Activated T-cell treated with anti-CD3 and anti-CD28 coated beads for 24 hours (primary cell): ENCODE results near the gene CXCR4.
"Not testable (repeated sequence)": the region's sequence is repeated elsewhere in the genome, so short reads cannot be mapped to it uniquely, and the experiment has no call there.

Source experiments
- DNase-seq: peaks from one replicate; pipeline ENCODE4 v3.0.0-alpha.2; 2020; ENCODE audit warnings: low read depth

Gene CXCR4

DNA sequence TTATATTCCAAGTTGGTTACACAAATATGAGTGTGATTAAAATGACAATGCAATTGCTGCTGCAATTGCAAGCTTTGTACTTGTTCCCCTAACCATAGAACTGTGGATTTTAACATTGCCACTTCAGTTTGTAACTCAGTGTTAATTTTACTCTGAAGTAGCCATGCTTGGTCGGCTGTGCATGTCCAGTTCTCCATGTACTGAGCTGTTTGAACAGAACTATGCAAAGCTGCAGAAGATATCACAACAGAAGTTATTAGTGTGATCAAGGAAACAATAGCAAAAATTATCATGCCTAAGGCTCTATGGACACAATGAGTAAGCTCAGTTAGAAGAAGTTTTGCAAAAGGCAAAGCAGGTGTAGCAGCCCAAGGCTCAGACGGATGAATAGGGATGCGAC is 45.3 kb downstream of the CXCR4 start:
- DNase-seq: no peak

DNA sequence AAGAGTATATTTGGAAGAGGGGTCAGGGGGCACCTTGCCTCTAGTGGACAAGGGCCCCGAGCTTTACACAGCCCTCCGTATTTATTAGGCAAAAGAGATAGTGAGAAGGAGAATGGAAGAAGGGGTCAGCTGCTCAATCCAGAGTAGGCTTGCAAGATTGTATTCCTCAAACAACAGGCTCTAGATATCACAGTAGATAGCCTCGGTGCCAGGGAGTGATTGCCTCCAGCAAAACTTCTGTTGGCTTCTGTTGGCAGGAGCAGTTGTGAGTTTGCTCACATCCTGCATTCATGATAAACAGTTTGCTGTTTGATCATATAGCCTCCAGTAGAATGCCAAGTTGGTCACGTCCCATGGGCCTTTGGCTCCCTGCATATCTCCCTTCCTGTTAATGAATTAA is 46.1 kb downstream of the CXCR4 start:
- not testable (repeated sequence) for DNase-seq

DNA sequence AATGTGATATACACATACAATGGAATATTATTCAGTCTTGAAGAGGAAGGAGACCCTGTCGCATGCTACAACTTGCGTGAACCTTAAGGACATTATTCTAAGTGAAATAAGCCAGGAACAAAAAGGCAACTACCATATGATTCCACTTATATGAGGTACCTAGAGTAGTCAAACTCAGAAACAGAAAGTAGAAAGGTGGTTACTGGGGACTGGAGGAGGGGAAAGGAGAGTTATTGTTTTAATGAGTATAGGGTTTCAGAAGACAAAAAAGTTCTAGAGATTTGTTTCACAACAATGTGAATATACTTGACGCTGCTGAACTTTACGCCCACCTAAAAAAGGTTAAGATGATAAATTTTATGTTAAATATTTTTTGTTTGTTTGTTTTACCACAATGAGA is 47.0 kb downstream of the CXCR4 start:
- DNase-seq: no peak

DNA sequence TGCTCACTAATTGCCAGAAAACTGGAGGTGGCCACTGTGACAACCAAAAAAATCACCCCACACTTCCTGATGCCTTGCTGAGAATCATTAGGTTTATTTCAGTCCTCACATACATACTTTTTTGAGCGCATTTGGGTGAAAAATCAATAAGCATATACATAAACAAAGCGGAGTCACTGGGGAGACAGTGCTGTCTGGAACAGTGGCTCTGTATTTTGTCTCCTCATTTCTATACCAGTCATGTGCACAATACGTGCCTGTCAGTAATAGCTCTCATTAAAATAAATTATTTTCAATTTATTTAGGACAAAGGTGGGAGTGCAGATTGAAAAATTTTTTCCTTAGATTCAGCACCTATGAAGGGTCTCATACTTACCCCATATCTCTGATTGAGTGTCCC is 48.2 kb downstream of the CXCR4 start:
- no peak for DNase-seq

DNA sequence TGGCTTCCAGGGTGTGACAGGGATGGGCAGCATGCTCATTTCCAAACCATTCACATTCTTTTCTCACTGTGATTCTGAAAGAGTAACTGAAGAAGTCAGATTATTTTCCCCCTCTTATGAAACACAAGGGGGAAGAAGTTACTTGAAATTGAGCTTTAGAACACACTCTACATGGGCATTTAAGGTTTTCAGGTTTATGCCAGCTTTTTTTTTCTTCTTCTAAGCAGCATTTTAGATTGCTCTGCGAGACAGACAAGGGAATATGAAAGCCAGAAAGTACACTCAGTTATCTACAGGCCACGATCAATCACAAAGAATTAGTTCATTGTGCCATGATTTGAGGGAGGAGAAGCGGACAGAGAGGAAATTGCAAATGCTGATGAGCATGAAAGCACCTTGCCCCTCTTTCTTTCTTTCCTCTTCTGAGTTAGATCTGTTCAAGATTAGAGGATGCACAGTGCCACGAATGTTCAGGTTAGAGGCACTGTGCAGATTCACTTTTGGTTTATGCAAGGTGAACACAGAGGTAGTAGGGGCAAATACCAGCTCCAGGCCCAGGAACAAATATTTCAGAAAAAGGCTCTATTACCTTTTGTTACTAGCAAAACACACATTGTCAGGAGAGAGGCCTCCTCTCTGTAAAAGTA is 49.2 kb downstream of the CXCR4 start:
- no peak for DNase-seq

DNA sequence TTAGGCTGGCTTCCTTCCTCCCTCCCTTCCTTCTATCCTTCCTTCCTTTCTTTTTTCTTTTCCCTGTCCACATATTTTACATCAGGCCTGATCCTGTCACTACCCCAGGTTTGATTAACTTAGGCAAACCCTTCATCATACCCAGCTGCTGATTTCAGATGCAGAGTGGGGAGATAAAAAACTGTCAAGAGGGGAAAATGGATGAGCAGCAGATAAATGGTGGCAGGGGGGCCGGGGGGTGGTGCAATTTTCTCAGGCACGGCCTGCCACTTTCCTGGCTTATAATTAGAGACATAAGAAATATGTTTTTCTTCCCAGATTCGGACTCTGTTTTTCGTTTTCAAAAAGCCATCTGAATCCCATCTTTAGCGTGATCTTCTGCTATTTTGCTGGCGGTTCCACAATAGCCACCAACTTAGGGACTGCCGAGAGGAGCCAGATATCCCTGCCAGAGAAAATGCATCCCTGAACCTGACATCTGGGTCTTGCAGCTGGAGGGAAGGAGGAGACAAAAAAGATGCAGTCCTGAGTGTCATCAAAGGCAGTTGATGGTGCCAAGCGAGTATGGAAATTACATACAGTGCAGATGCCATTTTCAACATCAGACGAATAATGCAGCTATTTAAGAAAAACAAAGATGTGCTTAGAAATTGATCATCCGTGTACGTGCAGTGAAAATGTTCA is 49.9 kb downstream of the CXCR4 start:
- DNase-seq: no peak

DNA sequence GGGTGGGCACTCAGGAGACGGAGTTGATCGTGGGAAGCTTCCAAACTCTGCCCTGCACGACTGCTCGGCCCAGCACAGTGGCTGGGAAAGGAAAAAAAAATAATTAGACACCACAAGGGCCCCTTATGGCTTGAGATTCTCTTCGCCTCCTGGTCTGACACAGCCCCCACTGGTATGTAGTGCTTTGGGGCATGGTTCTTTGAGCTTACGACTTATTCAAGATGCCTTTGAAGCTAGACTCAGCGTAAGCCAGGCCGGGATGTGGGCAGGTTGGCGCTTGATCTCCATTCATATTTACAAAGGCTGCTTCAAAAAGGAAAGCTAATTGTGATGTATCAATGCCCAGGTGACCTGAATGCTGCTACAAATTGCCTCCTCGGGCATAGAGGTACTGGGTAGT is 50.5 kb downstream of the CXCR4 start:
- no peak for DNase-seq

DNA sequence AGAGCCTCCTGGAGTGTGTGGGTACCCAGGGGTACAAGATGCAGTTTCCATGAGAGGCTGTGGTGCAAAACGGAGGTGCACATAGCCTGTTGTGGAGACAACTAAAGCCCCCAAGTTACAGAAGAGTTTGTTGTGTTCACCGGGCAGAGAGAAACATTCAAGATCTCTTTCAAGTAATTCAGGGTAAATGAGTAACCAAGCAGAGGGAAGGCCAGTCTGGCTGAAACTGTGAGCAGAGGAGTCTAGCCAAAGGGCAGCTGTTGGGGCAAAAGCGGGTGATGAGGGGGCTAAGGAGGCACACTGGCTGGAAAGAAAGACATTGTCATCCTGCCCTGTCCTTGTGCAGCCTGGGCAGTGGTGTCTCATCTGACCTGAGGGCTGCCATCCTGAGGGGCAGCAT is 52.0 kb downstream of the CXCR4 start:
- DNase-seq: no peak

DNA sequence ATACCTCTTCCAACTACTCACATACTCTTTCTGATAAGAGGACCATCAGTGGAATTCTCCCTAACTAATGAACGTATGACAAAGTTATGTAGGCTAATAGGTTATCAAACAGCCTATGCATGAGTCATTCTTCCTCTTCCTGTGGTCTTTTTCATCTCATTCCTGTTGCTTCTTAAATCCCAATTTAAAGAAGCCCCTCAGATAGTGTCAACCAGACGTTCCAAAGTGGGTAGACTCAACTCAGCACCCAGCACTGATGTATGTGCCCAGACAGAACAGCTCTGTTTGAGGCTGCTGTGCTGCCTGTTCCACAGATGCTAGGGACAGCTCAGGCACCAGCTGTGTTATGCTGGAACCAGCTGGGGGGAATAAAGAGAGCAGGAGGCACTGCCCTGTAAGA is 52.6 kb downstream of the CXCR4 start:
- DNase-seq: no peak
